Inflammatory macrophage treated with lipopolysaccharide for 1 hour (primary cell): ENCODE measurements around the gene NF1.
"Not testable (repeated sequence)": the region's sequence is repeated elsewhere in the genome, so short reads cannot be mapped to it uniquely, and the experiment has no call there.

Source experiments
- DNase-seq, 2 donors: peaks; one replicate each; pipeline ENCODE4 v3.0.0-alpha.2; 2020 to 2022

The NF1 gene

GRCh38 chr17:31130286-31131224, 35.8 kb downstream of the NF1 start:
- no peak for DNase-seq

- no peak for DNase-seq
These were observed 36.5 kb downstream of the NF1 start for GRCh38 chr17:31131299-31131698.

- peak in 1 of 2 donors; percentile 3 for DNase-seq
These were observed 38.2 kb downstream of the NF1 start for GRCh38 chr17:31132977-31133376.

- DNase-seq: no peak
These were observed 39.8 kb downstream of the NF1 start for GRCh38 chr17:31134576-31134975.

GRCh38 chr17:31136319-31136718, 41.5 kb downstream of the NF1 start:
- DNase-seq: no peak

- no peak for DNase-seq
These were observed 45.3 kb downstream of the NF1 start for GRCh38 chr17:31140111-31140510.

- DNase-seq: no peak
These were observed 49.7 kb downstream of the NF1 start for GRCh38 chr17:31144428-31144827.

GRCh38 chr17:31144836-31145235, 50.1 kb downstream of the NF1 start:
- no peak for DNase-seq

- DNase-seq: no peak
These were observed 52.9 kb downstream of the NF1 start for GRCh38 chr17:31147507-31148202.

- no peak for DNase-seq
These were observed 53.4 kb downstream of the NF1 start for GRCh38 chr17:31148205-31148604.

- no peak for DNase-seq
These were observed 57.5 kb downstream of the NF1 start for GRCh38 chr17:31152271-31152670.

GRCh38 chr17:31155208-31155810, 60.5 kb downstream of the NF1 start:
- DNase-seq: no peak

- DNase-seq: no peak
These were observed 61.5 kb downstream of the NF1 start for GRCh38 chr17:31156326-31156725.

- DNase-seq: not testable (repeated sequence)
These were observed 62.1 kb downstream of the NF1 start for GRCh38 chr17:31156864-31157263.

GRCh38 chr17:31158746-31159377, 64.1 kb downstream of the NF1 start:
- DNase-seq: no peak

GRCh38 chr17:31163091-31163781, 68.5 kb downstream of the NF1 start:
- no peak for DNase-seq

GRCh38 chr17:31167111-31167510, 72.3 kb downstream of the NF1 start:
- DNase-seq: no peak

GRCh38 chr17:31171701-31172100, 76.9 kb downstream of the NF1 start:
- no peak for DNase-seq

- no peak for DNase-seq
These were observed 77.6 kb downstream of the NF1 start for GRCh38 chr17:31172388-31172787.

- DNase-seq: no peak
These were observed 79.4 kb downstream of the NF1 start for GRCh38 chr17:31174215-31174614.

- no peak for DNase-seq
These were observed 80.5 kb downstream of the NF1 start for GRCh38 chr17:31175237-31175636.

- not testable (repeated sequence) for DNase-seq
These were observed 81.4 kb downstream of the NF1 start for GRCh38 chr17:31176143-31176542.

GRCh38 chr17:31178951-31179350, 84.2 kb downstream of the NF1 start:
- not testable (repeated sequence) for DNase-seq
